HG03280 (cell line): ENCODE results near the gene SELENOW.
"Not testable (repeated sequence)": the region's sequence is repeated elsewhere in the genome, so short reads cannot be mapped to it uniquely, and the experiment has no call there.

Experiments
- ATAC-seq: cut with Tn5 transposase; IDR thresholded peaks from one replicate; pipeline ENCODE4 v1.9.1; 2021; ENCODE audit warnings: mild to moderate bottlenecking, moderate library complexity; ENCODE audit not compliant: unreplicated experiment

The SELENOW gene

DNA sequence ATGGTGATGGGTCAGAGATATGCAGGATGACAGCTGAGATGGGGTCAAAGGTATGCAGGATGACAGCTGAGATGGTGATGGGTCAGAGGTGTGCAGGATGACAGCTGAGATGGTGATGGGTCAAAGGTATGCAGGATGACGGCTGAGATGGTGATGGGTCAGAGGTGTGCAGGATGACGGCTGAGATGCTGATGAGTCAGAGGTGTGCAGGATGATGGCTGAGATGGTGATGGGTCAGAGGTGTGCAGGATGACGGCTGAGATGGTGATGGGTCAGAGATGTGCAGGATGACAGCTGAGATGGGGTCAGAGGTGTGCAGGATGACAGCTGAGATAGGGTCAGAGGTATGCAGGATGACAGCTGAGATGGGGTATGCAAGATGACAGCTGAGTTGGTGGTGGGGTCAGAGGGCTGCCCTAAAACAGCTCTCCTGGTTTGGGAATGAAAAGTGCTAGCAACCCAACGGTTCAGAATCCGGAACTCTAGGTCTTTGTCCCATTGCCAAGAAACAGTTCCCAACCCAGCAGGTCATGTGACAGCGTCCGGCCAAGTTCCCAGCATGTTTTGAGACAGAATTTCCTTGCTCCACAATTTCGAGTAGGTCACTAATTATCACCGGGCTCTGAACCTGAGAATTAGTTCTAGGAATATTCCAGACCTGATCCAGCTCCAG lies 3.2 kb downstream of the SELENOW start:
- no peak for ATAC-seq

GRCh38 chr19:47786566-47786965 lies 8.1 kb downstream of the SELENOW start:
- ATAC-seq, result no peak

GRCh38 chr19:47787307-47787706 lies 8.8 kb downstream of the SELENOW start:
- ATAC-seq, result not testable (repeated sequence)

- ATAC-seq, result not testable (repeated sequence)
Measured at GRCh38 chr19:47789811-47790210, 11.3 kb downstream of the SELENOW start.

GRCh38 chr19:47790398-47790814 lies 11.9 kb downstream of the SELENOW start:
- no peak for ATAC-seq

GRCh38 chr19:47792616-47793015 lies 14.1 kb downstream of the SELENOW start:
- no peak for ATAC-seq

- no peak for ATAC-seq
Measured at GRCh38 chr19:47794526-47794925, 16.0 kb downstream of the SELENOW start.

DNA sequence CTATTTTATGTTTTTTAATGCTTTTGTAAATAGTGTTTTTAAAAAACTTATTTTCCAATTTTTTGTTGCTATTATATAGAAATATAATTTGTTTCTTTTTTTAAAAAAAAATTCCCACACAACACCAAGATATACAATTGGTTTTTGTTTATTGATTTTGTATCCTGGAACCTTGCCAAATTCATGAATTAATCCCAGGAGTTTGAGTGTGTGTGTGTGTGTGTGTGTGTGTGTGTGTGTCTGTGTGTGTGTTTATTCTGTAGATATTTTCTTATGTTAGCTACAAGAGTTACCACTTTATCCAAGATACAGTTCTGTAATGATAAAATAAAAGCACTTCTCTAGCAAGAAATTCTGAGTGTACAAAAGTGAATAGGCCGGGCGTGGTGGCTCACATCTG lies 18.3 kb downstream of the SELENOW start:
- ATAC-seq, result no peak

- ATAC-seq, result no peak
Measured at GRCh38 chr19:47797996-47798903, 19.7 kb downstream of the SELENOW start.

- no peak for ATAC-seq
Measured at GRCh38 chr19:47798904-47799266, 20.4 kb downstream of the SELENOW start.

DNA sequence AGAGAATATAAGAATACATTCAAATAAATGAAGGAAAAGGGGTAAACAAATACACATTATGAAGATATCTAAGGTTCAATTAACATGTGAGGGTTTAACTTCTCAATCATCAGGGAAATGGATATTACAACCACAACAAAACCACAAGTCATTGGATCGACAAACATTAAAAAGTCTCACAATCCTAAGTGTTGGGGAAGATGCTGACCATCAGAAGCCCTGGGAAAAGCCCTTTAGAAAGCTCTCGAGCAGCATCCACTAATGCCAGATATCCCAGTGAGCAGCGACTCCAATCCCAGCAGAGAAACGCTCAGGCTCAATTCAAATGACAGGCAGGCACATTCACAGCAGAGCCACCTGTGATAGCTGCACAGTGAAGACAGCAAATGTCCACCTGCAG lies 22.8 kb downstream of the SELENOW start:
- no peak for ATAC-seq

DNA sequence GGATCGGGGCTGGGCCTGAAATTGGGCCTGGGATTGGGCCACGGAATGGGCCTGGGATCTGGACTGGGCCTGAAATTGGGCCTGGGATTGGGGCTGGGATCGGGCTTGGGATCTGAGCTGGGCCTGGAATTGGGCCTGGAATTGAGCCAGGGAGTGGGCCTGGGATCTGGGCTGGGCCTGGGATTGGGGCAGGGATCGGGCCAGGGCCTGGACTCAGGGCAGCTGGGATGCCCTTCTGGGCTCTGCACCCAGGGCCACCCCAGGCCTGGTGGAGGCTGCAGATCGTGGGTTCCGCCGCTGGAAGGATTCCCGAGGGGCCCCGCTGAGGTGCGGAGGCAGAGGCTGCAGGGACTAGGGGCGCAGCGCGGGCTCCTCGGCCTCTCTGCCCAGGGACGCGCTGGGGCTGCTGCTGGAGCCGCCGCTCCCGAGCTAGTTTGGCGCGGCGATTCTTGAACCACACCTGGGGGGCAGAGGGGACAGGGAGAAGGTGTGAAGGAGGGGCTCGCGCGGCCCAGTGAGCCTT lies 24.1 kb downstream of the SELENOW start:
- no peak for ATAC-seq

DNA sequence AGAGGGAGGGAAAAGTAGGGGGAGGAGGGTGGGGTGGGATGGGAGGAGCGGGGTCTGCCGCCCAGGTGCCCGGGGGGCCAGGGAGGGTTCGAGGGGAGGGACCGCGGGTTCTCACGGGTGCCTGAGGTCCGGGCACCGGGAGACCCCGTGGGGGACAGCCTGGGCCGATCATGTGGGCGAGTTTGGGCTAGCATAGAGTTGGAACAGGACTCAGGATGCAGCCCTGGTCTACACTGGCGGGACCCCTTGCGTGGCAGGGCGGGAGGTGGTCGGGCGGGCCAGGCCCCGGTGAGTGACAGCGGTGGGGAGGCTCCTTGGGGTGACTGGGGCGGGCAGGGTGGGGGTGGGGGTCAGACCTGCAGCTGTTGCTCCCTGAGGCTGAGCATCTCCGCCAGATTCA lies 24.6 kb downstream of the SELENOW start:
- not testable (repeated sequence) for ATAC-seq

GRCh38 chr19:47803671-47804070 lies 25.2 kb downstream of the SELENOW start:
- not testable (repeated sequence) for ATAC-seq

DNA sequence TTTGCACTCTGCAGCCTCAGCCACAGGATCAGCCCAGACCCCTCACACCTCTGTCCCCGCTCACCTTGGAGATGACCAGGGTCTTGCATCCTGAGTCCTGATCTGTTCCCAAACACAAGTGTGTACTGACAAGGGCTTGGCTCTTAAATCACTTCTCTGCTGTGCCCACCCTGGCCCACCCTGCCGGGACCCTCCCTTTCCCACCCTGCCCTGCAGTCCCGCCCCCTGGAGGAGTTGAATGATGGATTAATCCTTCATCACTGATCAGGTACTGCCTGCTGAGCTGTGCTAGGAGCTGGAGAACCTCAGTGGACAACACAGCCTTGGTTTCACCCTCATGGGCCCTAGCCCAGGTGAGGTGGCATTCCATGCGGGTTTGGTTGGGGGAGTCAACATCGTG lies 25.9 kb downstream of the SELENOW start, which contains the start of gene TPRX1:
TSS of gene TPRX1 (minus strand) at position 101 of the 400 bp plus-strand sequence. CDS start at position 89, 12 bp downstream.
- ATAC-seq, result not testable (repeated sequence)

- ATAC-seq, result no peak
Measured at GRCh38 chr19:47805313-47805712, 26.8 kb downstream of the SELENOW start.

GRCh38 chr19:47806435-47806834 lies 27.9 kb downstream of the SELENOW start:
- no peak for ATAC-seq

DNA sequence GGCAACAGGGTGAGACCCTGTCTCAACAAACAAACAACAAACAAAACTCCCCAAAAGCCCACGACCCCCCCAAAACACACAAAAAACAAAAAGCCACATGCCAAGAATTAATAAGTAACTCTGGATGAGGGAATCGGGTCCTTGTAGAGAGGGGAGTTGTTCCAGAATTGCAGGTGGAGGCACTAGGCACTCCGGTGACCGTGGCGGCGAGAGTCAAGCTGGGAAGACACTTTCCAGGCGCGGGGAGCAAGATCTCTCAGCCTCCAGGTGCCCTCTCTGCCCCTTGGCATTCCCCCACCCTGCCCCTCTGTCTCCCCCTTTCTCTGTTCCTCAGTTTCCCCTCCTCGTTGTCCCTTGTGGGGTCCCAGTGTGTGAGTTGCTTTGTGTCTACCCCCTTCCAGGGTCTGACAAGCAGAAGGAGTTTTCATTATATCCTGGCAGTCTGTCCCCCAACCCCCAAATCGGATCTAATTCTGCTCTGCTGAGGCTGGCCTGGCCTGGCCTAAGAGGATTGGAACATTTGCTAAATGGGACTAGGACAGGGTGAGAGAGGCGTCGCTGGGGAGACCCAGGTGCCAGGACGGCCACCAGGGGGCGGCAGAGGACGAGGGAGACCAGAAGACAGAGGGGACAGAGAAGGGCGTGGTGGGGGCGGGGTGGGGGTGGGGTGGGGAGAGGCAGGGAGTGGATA lies 34.9 kb downstream of the SELENOW start:
- ATAC-seq, result no peak

DNA sequence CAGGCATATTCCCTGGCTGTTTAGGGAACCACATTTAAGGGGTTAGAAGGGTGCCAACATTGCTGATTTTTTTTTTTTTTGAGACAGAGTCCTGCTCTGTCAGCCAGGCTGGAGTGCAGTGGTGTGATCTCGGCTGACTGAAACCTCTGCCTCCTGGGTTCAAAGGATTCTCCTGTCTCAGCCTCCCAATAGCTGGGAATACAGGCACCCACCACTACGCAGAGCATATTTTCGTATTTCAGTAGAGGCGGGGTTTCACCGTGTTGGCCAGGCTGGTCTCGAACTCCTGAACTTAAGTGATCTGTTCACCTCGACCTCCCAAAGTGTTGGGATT lies 35.5 kb downstream of the SELENOW start:
- no peak for ATAC-seq

- not testable (repeated sequence) for ATAC-seq
Measured at GRCh38 chr19:47816270-47816669, 37.8 kb downstream of the SELENOW start.

- not testable (repeated sequence) for ATAC-seq
Measured at GRCh38 chr19:47818221-47818620, 39.7 kb downstream of the SELENOW start.
